ENCODE measurements around the gene KIF12. TPM values are rescaled to one million over a fixed set of nuclear protein-coding genes. Genes with fewer than 3 reads are reported as not detected.

The KIF12 gene
- total and polyA plus RNA-seq, 9 donors: 0.54 to 17.8 (median 2.0) TPM; not detected in 1

- Histone ChIP-seq H3K27me3 (no peaks in the 10 kb centered on the region), H3K27ac (no peak overlapping the region), H3K36me3 (no peaks in the 10 kb centered on the region), H3K4me1 (ENCODE audit: insufficient read depth) (no peaks in the 10 kb centered on the region), H3K9me3 (no peaks in the 10 kb centered on the region), H3K4me3 (no peak overlapping the region)
- DNase-seq: peak; percentile 66 to 94 (median 81)
- no peak for TF ChIP-seq CTCF (IDR thresholded peaks at IDR 0.05)
- TF ChIP-seq POLR2A (IDR thresholded peaks at IDR 0.05): no peak
- TF ChIP-seq EP300 (IDR thresholded peaks at IDR 0.05): no peak
- intact Hi-C loops (cut with DNase I): no loop called here
- WGBS, 3 donors: 7 to 18% (median 10%) methylated on average over 10 of the region's 10 CpGs
Measured at GRCh38 chr9:114112778-114113584, 13.9 kb upstream of the KIF12 start.

- H3K4me3 ChIP-seq: no peak overlapping the region
- 53 to 79% (median 78%) methylated on average over 1 of the region's 1 CpG for WGBS, 3 donors
- intact Hi-C loops (cut with DNase I): no loop called here
- no peaks in the 10 kb centered on the region for H3K4me1 ChIP-seq (ENCODE audit: insufficient read depth)
- H3K36me3 ChIP-seq: no peaks in the 10 kb centered on the region
- TF ChIP-seq POLR2A (IDR thresholded peaks at IDR 0.05): no peak
- TF ChIP-seq EP300 (IDR thresholded peaks at IDR 0.05): peak; percentile 53
- TF ChIP-seq CTCF (IDR thresholded peaks at IDR 0.05): no peak
- H3K27ac ChIP-seq: no peak overlapping the region
- H3K9me3 ChIP-seq: no peaks in the 10 kb centered on the region
- H3K27me3 ChIP-seq: no peaks in the 10 kb centered on the region
- DNase-seq: no peak
Measured at GRCh38 chr9:114112325-114112724, 13.2 kb upstream of the KIF12 start.

- Histone ChIP-seq H3K9me3 (no peaks in the 10 kb centered on the region), H3K27ac (no peak overlapping the region), H3K27me3 (no peaks in the 10 kb centered on the region), H3K4me3 (no peak overlapping the region), H3K36me3 (no peaks in the 10 kb centered on the region), H3K4me1 (ENCODE audit: insufficient read depth) (no peaks in the 10 kb centered on the region)
- intact Hi-C loops (cut with DNase I): no loop called here
- DNase-seq: no peak
- 74 to 83% (median 77%) methylated on average over 2 of the region's 2 CpGs for WGBS, 3 donors
- TF ChIP-seq POLR2A (IDR thresholded peaks at IDR 0.05): no peak
- TF ChIP-seq EP300 (IDR thresholded peaks at IDR 0.05): no peak
- TF ChIP-seq CTCF (IDR thresholded peaks at IDR 0.05): no peak
Measured at GRCh38 chr9:114110180-114110579, 11.1 kb upstream of the KIF12 start.

GRCh38 chr9:114109124-114109523, 10.0 kb upstream of the KIF12 start:
- Histone ChIP-seq H3K27me3 (no peaks in the 10 kb centered on the region), H3K4me3 (no peak overlapping the region), H3K4me1 (ENCODE audit: insufficient read depth) (no peaks in the 10 kb centered on the region), H3K36me3 (no peaks in the 10 kb centered on the region), H3K9me3 (no peaks in the 10 kb centered on the region), H3K27ac (no peak overlapping the region)
- no peak for DNase-seq
- 87 to 96% (median 94%) methylated on average over 6 of the region's 6 CpGs for WGBS, 3 donors
- no peak for TF ChIP-seq POLR2A (IDR thresholded peaks at IDR 0.05)
- TF ChIP-seq CTCF (IDR thresholded peaks at IDR 0.05): no peak
- TF ChIP-seq EP300 (IDR thresholded peaks at IDR 0.05): no peak
- intact Hi-C loops (cut with DNase I): loop anchor here in 3 of 4 donors (5.0 to 10.0 kb wide), 4 partner anchors 43 to 178 kb away; partner anchors contain the start of gene COL27A1 (in 2 of the 3)

Data from ovary (tissue), 9 donors.